SK-N-SH (cell line): ENCODE data around the gene CAMKMT. TPM values are rescaled to one million over a fixed set of nuclear protein-coding genes. Genes with fewer than 3 reads are reported as not detected.

Experiments
- CTCF ChIA-PET: fragments of 300-600, 350-600 bp; formaldehyde crosslinking; extraction: SDS; loops from one replicate; lab custom pipeline; 2021; lab: Yijun Ruan, JAX
- POLR2A ChIA-PET: fragments of 350-600 bp; sonication (Branson Sonifier 250); formaldehyde crosslinking; extraction: SDS; loops from one replicate; lab custom pipeline; 2020; ENCODE audit warnings: antibody characterized with exemption, inconsistent platforms; lab: Yijun Ruan, JAX
- DNase-seq: peaks from one replicate; pipeline ENCODE4 v3.0.0; 2012
- H2AFZ ChIP-seq: fragments of 200-600 bp; sonication (generic); 2 replicates; pipeline ENCODE4 v1.8.1; 2016; ENCODE audit warnings: antibody characterized with exemption, mild to moderate bottlenecking, low read depth
- H3F3A ChIP-seq: fragments of 200-600 bp; sonication (generic); replicated peaks from 2 replicates; pipeline ENCODE3; 2016; ENCODE audit warnings: antibody characterized with exemption, mild to moderate bottlenecking; ENCODE audit not compliant: insufficient read depth
- H3K27ac ChIP-seq, 2 experiments: fragments of 200-500 bp in 1 of 2; fragments of 200-600 bp in 1 of 2; sonication (Bioruptor generic) in 1 of 2; sonication (generic), shearing (Covaris generic) in 1 of 2; 2 replicates each; pipeline versions ENCODE4 v1.5.1 to v1.6.1; 2014 to 2016; ENCODE audit warnings: low read depth in 2 of 2, inconsistent platforms in 1 of 2, low read length in 1 of 2, mild to moderate bottlenecking in 1 of 2, mixed read lengths in 1 of 2
- H3K27me3 ChIP-seq: fragments of 200-600 bp; sonication (generic), shearing (Covaris generic); 2 replicates; pipeline ENCODE4 v1.6.1; 2016; ENCODE audit warnings: mixed run types; ENCODE audit not compliant: insufficient read depth
- H3K36me3 ChIP-seq, 2 experiments: fragments of 200-500 bp in 1 of 2; fragments of 200-600 bp in 1 of 2; sonication (Bioruptor generic) in 1 of 2; sonication (generic) in 1 of 2; replicated peaks in 1 of 2; 2 replicates each; pipeline versions ENCODE3 to v1.5.1; 2014 to 2016; ENCODE audit warnings: low read length in 1 of 2, mild to moderate bottlenecking in 1 of 2; ENCODE audit not compliant: insufficient read depth in 2 of 2, control insufficient read depth in 1 of 2
- H3K4me1 ChIP-seq, 2 experiments: fragments of 200-500 bp in 1 of 2; fragments of 200-600 bp in 1 of 2; sonication (Bioruptor generic) in 1 of 2; sonication (generic), shearing (Covaris generic) in 1 of 2; 2 replicates each; pipeline versions ENCODE4 v1.5.1 to v1.6.1; 2014 to 2016; ENCODE audit warnings: low read depth in 1 of 2, low read length in 1 of 2, mixed run types in 1 of 2; ENCODE audit not compliant: insufficient read depth in 2 of 2, control insufficient read depth in 1 of 2
- H3K4me2 ChIP-seq: fragments of 200-600 bp; sonication (generic), shearing (Covaris generic); 2 replicates; pipeline ENCODE4 v1.6.1; 2017; ENCODE audit warnings: mixed run types
- H3K4me3 ChIP-seq, 2 experiments: fragments of 200-500 bp in 1 of 2; fragments of 200-600 bp in 1 of 2; sonication (Bioruptor generic) in 1 of 2; sonication (generic), shearing (Covaris generic) in 1 of 2; 2 replicates each; pipeline versions ENCODE4 v1.5.1 to v1.8.1; 2014 to 2016; ENCODE audit warnings: low read depth in 2 of 2, inconsistent platforms in 1 of 2, low read length in 1 of 2, mild to moderate bottlenecking in 1 of 2, mixed read lengths in 1 of 2, moderate library complexity in 1 of 2
- H3K79me2 ChIP-seq: fragments of 200-600 bp; sonication (generic); 2 replicates; pipeline ENCODE4 v1.8.1; 2017; ENCODE audit warnings: mild to moderate bottlenecking; ENCODE audit not compliant: insufficient read depth
- H3K9ac ChIP-seq: fragments of 200-600 bp; sonication (generic); 2 replicates; pipeline ENCODE4 v1.6.1; 2017; ENCODE audit warnings: mixed run types
- H3K9me2 ChIP-seq: fragments of 200-600 bp; sonication (generic); 2 replicates; pipeline ENCODE4 v1.6.1; 2017; ENCODE audit warnings: mixed run types
- H3K9me3 ChIP-seq: fragments of 200-600 bp; sonication (generic); 2 replicates; pipeline ENCODE4 v1.6.1; 2017; ENCODE audit warnings: mixed run types, mild to moderate bottlenecking, moderate library complexity
- H4K20me1 ChIP-seq: fragments of 200-600 bp; sonication (generic); 2 replicates; pipeline ENCODE4 v1.6.1; 2017; ENCODE audit warnings: mild to moderate bottlenecking, mixed run types; ENCODE audit not compliant: insufficient read depth
- EZH2phosphoT487 ChIP-seq: fragments of 200-600 bp; sonication (generic); IDR thresholded peaks from 2 replicates; pipeline ENCODE4 v1.6.1; 2017; ENCODE audit warnings: low read depth, mixed run types, mild to moderate bottlenecking, antibody characterized with exemption, moderate library complexity, borderline replicate concordance
- FOXJ3 ChIP-seq: sonication (generic); formaldehyde crosslinking; IDR thresholded peaks from 2 replicates; pipeline ENCODE4 v1.5.1; 2020; ENCODE audit warnings: mild to moderate bottlenecking, missing genetic modification reagents
- IRF3 ChIP-seq: fragments of 150-350 bp; IDR thresholded peaks from 2 replicates; pipeline ENCODE4 v1.6.1; 2016; ENCODE audit warnings: mild to moderate bottlenecking, low read depth, low read length
- MAX ChIP-seq: IDR thresholded peaks from 2 replicates; pipeline ENCODE4 v1.4.0; 2012; ENCODE audit warnings: low read depth
- RXRA ChIP-seq: IDR thresholded peaks from 2 replicates; pipeline ENCODE4 v1.4.0; 2012; ENCODE audit warnings: low read depth, mild to moderate bottlenecking, borderline replicate concordance
- YY1 ChIP-seq: IDR thresholded peaks from 2 replicates; pipeline ENCODE4 v1.4.0; 2012; ENCODE audit warnings: low read depth, mild to moderate bottlenecking
- polyA plus RNA-seq, 3 experiments: library from polyadenylated mRNA; depleted of rRNA; stranded (reverse); fragments of >200 nt; gene quantifications; 2 replicates each; pipeline ENCODE4 v1.2.3, GENCODE V29; 2012
- TF ChIP-seq, protein P1 (sequence below): IDR thresholded peaks from 2 replicates; pipeline ENCODE4 v1.6.1; 2012; ENCODE audit warnings: mild to moderate bottlenecking, low read depth, low read length, moderate library complexity
- TF ChIP-seq, protein P2 (sequence below): IDR thresholded peaks from 2 replicates; pipeline ENCODE4 v1.4.0; 2012; ENCODE audit warnings: low read depth, borderline replicate concordance

The CAMKMT gene
- polyA plus RNA-seq, 1 of the 3 experiments (the other 2 are of a cell fraction): 5.9 TPM

DNA sequence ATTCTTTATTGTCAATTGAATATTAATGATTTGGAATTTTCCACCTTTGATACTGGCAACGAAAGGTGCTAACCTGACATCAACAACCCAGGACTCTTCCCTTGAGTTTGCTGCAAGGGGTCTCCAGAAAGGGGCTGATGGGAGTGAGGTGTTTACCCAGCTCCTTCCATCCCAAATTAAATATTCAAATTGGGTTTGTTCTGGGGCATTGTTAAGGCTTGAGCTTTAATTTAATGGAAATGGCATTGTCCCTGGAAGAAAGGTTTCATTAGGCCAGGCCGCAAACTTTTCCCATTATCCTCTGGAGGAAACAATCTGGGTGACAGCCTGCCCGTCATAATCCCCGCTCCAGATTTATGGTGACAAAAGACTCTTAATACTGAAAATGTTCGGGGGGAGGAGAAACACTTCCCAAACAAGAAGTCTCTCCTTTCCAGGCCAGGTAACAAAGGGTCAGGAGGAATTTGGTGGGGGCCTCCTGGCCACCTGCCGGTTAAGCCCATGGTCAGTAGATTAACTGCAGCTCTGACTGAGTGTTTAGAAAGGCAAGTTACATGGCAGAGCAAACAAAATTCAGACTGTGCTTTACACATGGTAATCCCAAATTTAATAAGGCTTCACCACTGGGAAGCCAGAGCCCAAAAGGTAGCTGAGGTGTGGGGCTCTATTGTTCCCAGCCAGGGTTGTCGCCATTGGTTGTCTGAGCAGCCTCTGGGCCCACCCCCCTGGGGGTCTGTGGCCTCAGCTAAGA is 428.4 kb downstream of the CAMKMT start (continued):
- TF ChIP-seq IRF3 (no peak), MAX (no peak), YY1 (no peak), FOXJ3 (CRISPR knock-in tag) (no peak)

DNA sequence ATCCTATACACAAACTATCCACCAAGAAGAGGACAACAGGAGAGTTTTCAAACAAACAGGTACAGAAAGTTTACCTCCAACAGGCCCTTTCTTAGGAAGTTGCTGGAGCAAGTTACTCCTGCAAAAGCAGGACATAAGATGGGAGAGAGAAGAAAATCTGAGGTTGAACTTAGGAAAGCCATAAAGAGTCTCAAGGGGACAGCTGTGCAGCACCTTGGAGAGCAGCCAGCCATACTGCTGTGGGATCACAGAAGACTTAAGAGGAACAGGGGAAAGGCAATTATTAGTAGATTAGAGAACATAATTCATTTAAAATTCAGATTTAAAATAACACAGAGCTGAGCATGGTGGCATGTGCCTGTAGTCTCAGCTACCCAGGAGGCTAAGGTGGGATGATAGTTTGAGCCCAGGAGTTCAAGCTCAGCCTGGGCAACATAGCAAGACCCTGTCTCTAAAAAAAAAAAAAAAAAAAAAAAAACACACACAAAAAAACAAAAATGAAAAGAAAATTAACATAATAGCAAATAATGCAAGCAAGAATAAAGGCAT is 431.6 kb downstream of the CAMKMT start:
- peaks cover 0 to 2% of the 10 kb centered on the region in 2 experiments; a peak in 1 of 4 replicates for H3K4me1 ChIP-seq
- H3K4me3 ChIP-seq: no peak overlapping the region
- H3K27ac ChIP-seq: no peak overlapping the region
- no peaks in the 10 kb centered on the region for H3F3A ChIP-seq
- H2AFZ ChIP-seq: no peak overlapping the region
- TF ChIP-seq YY1 (no peak), RXRA (no peak), MAX (no peak), IRF3 (no peak), EZH2phosphoT487 (no peak)
- TF ChIP-seq, protein P1, sequence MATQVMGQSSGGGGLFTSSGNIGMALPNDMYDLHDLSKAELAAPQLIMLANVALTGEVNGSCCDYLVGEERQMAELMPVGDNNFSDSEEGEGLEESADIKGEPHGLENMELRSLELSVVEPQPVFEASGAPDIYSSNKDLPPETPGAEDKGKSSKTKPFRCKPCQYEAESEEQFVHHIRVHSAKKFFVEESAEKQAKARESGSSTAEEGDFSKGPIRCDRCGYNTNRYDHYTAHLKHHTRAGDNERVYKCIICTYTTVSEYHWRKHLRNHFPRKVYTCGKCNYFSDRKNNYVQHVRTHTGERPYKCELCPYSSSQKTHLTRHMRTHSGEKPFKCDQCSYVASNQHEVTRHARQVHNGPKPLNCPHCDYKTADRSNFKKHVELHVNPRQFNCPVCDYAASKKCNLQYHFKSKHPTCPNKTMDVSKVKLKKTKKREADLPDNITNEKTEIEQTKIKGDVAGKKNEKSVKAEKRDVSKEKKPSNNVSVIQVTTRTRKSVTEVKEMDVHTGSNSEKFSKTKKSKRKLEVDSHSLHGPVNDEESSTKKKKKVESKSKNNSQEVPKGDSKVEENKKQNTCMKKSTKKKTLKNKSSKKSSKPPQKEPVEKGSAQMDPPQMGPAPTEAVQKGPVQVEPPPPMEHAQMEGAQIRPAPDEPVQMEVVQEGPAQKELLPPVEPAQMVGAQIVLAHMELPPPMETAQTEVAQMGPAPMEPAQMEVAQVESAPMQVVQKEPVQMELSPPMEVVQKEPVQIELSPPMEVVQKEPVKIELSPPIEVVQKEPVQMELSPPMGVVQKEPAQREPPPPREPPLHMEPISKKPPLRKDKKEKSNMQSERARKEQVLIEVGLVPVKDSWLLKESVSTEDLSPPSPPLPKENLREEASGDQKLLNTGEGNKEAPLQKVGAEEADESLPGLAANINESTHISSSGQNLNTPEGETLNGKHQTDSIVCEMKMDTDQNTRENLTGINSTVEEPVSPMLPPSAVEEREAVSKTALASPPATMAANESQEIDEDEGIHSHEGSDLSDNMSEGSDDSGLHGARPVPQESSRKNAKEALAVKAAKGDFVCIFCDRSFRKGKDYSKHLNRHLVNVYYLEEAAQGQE: peak; percentile 97
- TF ChIP-seq, protein P2, sequence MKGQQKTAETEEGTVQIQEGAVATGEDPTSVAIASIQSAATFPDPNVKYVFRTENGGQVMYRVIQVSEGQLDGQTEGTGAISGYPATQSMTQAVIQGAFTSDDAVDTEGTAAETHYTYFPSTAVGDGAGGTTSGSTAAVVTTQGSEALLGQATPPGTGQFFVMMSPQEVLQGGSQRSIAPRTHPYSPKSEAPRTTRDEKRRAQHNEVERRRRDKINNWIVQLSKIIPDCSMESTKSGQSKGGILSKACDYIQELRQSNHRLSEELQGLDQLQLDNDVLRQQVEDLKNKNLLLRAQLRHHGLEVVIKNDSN: no peak
- ChIA-PET POLR2A (no interaction called here), CTCF (interaction anchor here (0.8 to 1.0 kb wide), 3 partner anchors 10 to 162 kb away, joined by 3 read pairs; no protein-coding TSS in a partner anchor)
- no peaks in the 10 kb centered on the region for H3K79me2 ChIP-seq
- H4K20me1 ChIP-seq: no peaks in the 10 kb centered on the region
- DNase-seq: no peak
- no peaks in the 10 kb centered on the region for H3K9me3 ChIP-seq
- no peak overlapping the region for H3K9ac ChIP-seq
- H3K27me3 ChIP-seq: peaks cover 2% of the 10 kb centered on the region
- no peaks in the 10 kb centered on the region for H3K9me2 ChIP-seq
- no peaks in the 10 kb centered on the region for H3K36me3 ChIP-seq
- H3K4me2 ChIP-seq: no peak overlapping the region
